Activated naive CD8-positive, alpha-beta T cell treated with anti-CD3 and anti-CD28 coated beads for 36 hours (primary cell): ENCODE measurements around the gene VGLL2. TPM values are rescaled to one million over a fixed set of nuclear protein-coding genes. Genes with fewer than 3 reads are reported as not detected.

Source experiments
- total RNA-seq, 2 experiments: library from RNA; stranded (reverse); gene quantifications; one replicate each; pipeline ENCODE4 v1.2.3, GENCODE V29; 2021

Gene VGLL2
- total RNA-seq, 2 experiments from 2014 or later, result not detected

Other genes starting within 250 kb of the VGLL2 start
- gene ROS1, start 160.4 kb downstream of the VGLL2 start, total RNA-seq, result not detected
- gene DCBLD1, start 217.1 kb downstream of the VGLL2 start, total RNA-seq, result 1 to 10 TPM; 1.9 to 2.4 TPM